Stimulated activated CD4-positive, alpha-beta T cell treated with anti-CD3 and anti-CD28 coated beads, TNF-alpha, amount 100 ng/mL, for 24 hours (primary cell): ENCODE data around the gene CCNF.

ENCODE experiments used
- DNase-seq, 3 experiments: peaks; one replicate each; pipeline ENCODE4 v3.0.0-alpha.2; 2020; ENCODE audit warnings: low read depth in 3 of 3

Gene CCNF

GRCh38 chr16:2485811-2486507 is 56.7 kb downstream of the CCNF start:
- DNase-seq = no peak

GRCh38 chr16:2486645-2487516 is 57.6 kb downstream of the CCNF start:
- DNase-seq = peak; percentile 54 to 67 (median 57)

GRCh38 chr16:2487517-2487842 is 58.2 kb downstream of the CCNF start:
- no peak for DNase-seq

- DNase-seq = no peak
These were observed 58.8 kb downstream of the CCNF start for GRCh38 chr16:2487903-2488531.

- no peak for DNase-seq
These were observed 60.3 kb downstream of the CCNF start for GRCh38 chr16:2489581-2489980.

- DNase-seq = no peak
These were observed 61.2 kb downstream of the CCNF start for GRCh38 chr16:2490190-2491105.

GRCh38 chr16:2492292-2492691 is 63.0 kb downstream of the CCNF start:
- DNase-seq = no peak

- no peak for DNase-seq
These were observed 64.4 kb downstream of the CCNF start for GRCh38 chr16:2493605-2494004.

GRCh38 chr16:2494616-2495015 is 65.4 kb downstream of the CCNF start:
- DNase-seq = no peak

- no peak for DNase-seq
These were observed 65.8 kb downstream of the CCNF start for GRCh38 chr16:2495041-2495440.

GRCh38 chr16:2496223-2497115 is 67.2 kb downstream of the CCNF start:
- DNase-seq = no peak

- no peak for DNase-seq
These were observed 67.9 kb downstream of the CCNF start for GRCh38 chr16:2497116-2497630.

GRCh38 chr16:2497695-2498484 is 68.6 kb downstream of the CCNF start:
- no peak for DNase-seq

GRCh38 chr16:2498531-2499253 is 69.4 kb downstream of the CCNF start:
- DNase-seq = no peak

GRCh38 chr16:2499454-2499853 is 70.2 kb downstream of the CCNF start:
- no peak for DNase-seq

- DNase-seq = no peak
These were observed 70.7 kb downstream of the CCNF start for GRCh38 chr16:2499890-2500429.

- DNase-seq = no peak
These were observed 71.2 kb downstream of the CCNF start for GRCh38 chr16:2500430-2500917.
